MM.1S (cell line): ENCODE data around the gene CDHR5.

Experiments used
- DNase-seq: peaks from one replicate; pipeline ENCODE4 v3.0.0-alpha.2; 2015
- H2AFZ ChIP-seq: fragments of 300-600 bp; sonication (generic); 2 replicates; pipeline ENCODE4 v1.6.0; 2016; ENCODE audit warnings: antibody characterized with exemption, low read length
- H3F3A ChIP-seq: fragments of 300-600 bp; sonication (generic); 2 replicates; pipeline ENCODE4 v1.6.1; 2016; ENCODE audit warnings: mild to moderate bottlenecking, antibody characterized with exemption, low read length, moderate library complexity, mixed read lengths; ENCODE audit not compliant: insufficient read depth
- H3K27ac ChIP-seq: fragments of 300-600 bp; sonication (generic); 2 replicates; pipeline ENCODE4 v1.5.1; 2016; ENCODE audit warnings: mild to moderate bottlenecking, low read length
- H3K27me3 ChIP-seq: fragments of 300-600 bp; sonication (generic); replicated peaks from 2 replicates; pipeline ENCODE4 v1.6.0; 2016; ENCODE audit warnings: low read length; ENCODE audit not compliant: insufficient read depth
- H3K36me3 ChIP-seq: fragments of 300-600 bp; sonication (generic); replicated peaks from 2 replicates; pipeline ENCODE4 v1.6.1; 2016; ENCODE audit warnings: mild to moderate bottlenecking, low read length, mixed read lengths; ENCODE audit not compliant: insufficient read depth
- H3K4me1 ChIP-seq: fragments of 300-600 bp; sonication (generic); 2 replicates; pipeline ENCODE4 v1.6.1; 2016; ENCODE audit warnings: low read length, mixed read lengths
- H3K4me2 ChIP-seq: fragments of 300-600 bp; sonication (generic); 2 replicates; pipeline ENCODE4 v1.6.0; 2016; ENCODE audit warnings: low read depth, low read length
- H3K4me3 ChIP-seq: fragments of 300-600 bp; sonication (generic); 2 replicates; pipeline ENCODE4 v1.5.1; 2016; ENCODE audit warnings: low read length, mixed read lengths
- H3K79me2 ChIP-seq: fragments of 300-600 bp; sonication (generic); 2 replicates; pipeline ENCODE4 v1.6.1; 2016; ENCODE audit warnings: mixed run types, low read length, mixed read lengths
- H3K9ac ChIP-seq: fragments of 300-600 bp; sonication (generic); 2 replicates; pipeline ENCODE4 v1.6.1; 2016; ENCODE audit warnings: low read length, mixed read lengths
- H3K9me2 ChIP-seq: fragments of 300-600 bp; sonication (generic); replicated peaks from 2 replicates; pipeline ENCODE4 v1.6.1; 2016; ENCODE audit warnings: mild to moderate bottlenecking, low read length, mixed read lengths; ENCODE audit not compliant: insufficient read depth
- H3K9me3 ChIP-seq: fragments of 300-600 bp; sonication (generic); replicated peaks from 2 replicates; pipeline ENCODE4 v1.6.1; 2016; ENCODE audit warnings: mild to moderate bottlenecking, low read length, mixed read lengths; ENCODE audit not compliant: insufficient read depth
- H4K20me1 ChIP-seq: fragments of 300-600 bp; sonication (generic); 2 replicates; pipeline ENCODE4 v1.6.1; 2016; ENCODE audit warnings: mild to moderate bottlenecking, low read length, moderate library complexity, mixed read lengths; ENCODE audit not compliant: insufficient read depth
- EZH2 ChIP-seq: fragments of 300-600 bp; sonication (generic); optimal IDR thresholded peaks from 2 replicates; pipeline ENCODE3; 2017; ENCODE audit warnings: low read depth, mild to moderate bottlenecking, antibody characterized with exemption, low read length, mixed read lengths
- EZH2phosphoT487 ChIP-seq: fragments of 300-600 bp; sonication (generic); IDR thresholded peaks from 2 replicates; pipeline ENCODE4 v1.6.1; 2018; ENCODE audit warnings: antibody characterized with exemption, low read length
- TF ChIP-seq, protein P1 (sequence below): fragments of 300-600 bp; sonication (generic); IDR thresholded peaks from 2 replicates; pipeline ENCODE4 v1.5.1; 2016; ENCODE audit warnings: antibody characterized with exemption, low read length, mixed read lengths

The CDHR5 gene

GRCh38 chr11:576811-577610, 47.7 kb downstream of the CDHR5 start:
- DNase-seq: no peak
- H4K20me1 ChIP-seq: peaks cover 43% of the 10 kb centered on the region
- no peak for TF ChIP-seq EZH2
- TF ChIP-seq, protein P1, sequence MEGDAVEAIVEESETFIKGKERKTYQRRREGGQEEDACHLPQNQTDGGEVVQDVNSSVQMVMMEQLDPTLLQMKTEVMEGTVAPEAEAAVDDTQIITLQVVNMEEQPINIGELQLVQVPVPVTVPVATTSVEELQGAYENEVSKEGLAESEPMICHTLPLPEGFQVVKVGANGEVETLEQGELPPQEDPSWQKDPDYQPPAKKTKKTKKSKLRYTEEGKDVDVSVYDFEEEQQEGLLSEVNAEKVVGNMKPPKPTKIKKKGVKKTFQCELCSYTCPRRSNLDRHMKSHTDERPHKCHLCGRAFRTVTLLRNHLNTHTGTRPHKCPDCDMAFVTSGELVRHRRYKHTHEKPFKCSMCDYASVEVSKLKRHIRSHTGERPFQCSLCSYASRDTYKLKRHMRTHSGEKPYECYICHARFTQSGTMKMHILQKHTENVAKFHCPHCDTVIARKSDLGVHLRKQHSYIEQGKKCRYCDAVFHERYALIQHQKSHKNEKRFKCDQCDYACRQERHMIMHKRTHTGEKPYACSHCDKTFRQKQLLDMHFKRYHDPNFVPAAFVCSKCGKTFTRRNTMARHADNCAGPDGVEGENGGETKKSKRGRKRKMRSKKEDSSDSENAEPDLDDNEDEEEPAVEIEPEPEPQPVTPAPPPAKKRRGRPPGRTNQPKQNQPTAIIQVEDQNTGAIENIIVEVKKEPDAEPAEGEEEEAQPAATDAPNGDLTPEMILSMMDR: no peak
- TF ChIP-seq EZH2phosphoT487: no peak

DNA sequence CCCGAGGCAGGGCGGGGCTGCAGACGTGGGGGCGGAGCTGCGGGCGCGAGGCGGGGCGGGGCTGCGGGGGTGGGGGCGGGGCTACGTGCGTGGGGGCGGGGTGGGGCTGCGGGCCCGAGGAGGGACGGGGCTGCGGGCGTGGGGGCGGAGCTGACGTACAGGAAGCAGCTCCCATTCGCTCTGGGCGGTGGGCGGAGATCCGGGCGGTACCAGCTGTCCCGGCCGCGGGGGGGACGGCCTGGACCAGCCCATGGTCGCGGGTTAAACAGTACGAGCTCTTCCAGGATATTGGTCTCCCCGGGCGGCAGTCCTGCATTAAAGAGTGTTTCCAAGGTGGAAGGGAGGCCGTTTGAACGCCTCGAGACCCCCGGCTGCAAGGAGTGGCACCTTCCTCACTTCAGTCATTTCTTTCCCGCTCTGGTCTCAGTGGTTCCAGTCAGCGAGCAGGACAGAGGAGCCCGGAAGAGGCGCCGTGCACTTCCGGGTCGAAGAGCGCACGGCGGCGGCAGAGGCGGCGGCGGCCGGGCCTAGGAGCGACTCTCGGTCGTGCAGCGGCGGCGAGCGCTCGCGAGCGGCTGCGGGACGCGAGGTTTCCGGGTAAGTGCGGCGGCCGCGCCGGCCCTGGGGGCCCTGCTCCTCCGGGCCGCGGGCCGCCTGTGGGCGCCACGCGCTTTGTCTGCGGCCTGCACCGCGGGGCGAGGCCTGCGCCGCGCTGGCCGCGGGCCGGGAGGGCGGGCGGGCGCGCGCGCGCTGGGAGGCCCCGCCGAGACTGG, 48.6 kb downstream of the CDHR5 start, which contains the start of gene PHRF1:
Gene PHRF1, plus strand, starts transcription at position 475 of the 773 bp plus-strand sequence. CDS start 5,043 bp downstream, outside the sequence.
- TF ChIP-seq, protein P1: no peak
- TF ChIP-seq EZH2phosphoT487 (no peak), EZH2 (no peak)
- Histone ChIP-seq H3K4me1 (peaks cover 16% of the 10 kb centered on the region), H4K20me1 (peaks cover 38% of the 10 kb centered on the region), H2AFZ (peak within 1 kb of the TSS; percentile 97), H3K9ac (peak within 1 kb of the TSS; percentile 100), H3K4me2 (peak within 1 kb of the TSS; percentile 100), H3K79me2 (peaks cover 46% of the 10 kb centered on the region), H3K36me3 (no peaks in the 10 kb centered on the region), H3K4me3 (peak within 1 kb of the TSS; percentile 92), H3K27ac (peak within 1 kb of the TSS; percentile 91), H3K9me3 (no peaks in the 10 kb centered on the region), H3K9me2 (no peaks in the 10 kb centered on the region), H3K27me3 (0 out of 2 replicates have a peak, but pooled peaks cover 8% of the 10 kb centered on the region), H3F3A (no peaks in the 10 kb centered on the region)
- DNase-seq: peak; percentile 94

More at GRCh38 chr11:576811-577610, 47.7 kb downstream of the CDHR5 start:
- Histone ChIP-seq H3K27ac (peak overlapping the region; percentile 40; the same call in 1 of the 2 replicates), H2AFZ (no peak overlapping the region), H3K4me2 (peak overlapping the region; percentile 70), H3K4me1 (peaks cover 16% of the 10 kb centered on the region), H3K9me2 (no peaks in the 10 kb centered on the region), H3K9ac (peak overlapping the region; percentile 84), H3K36me3 (no peaks in the 10 kb centered on the region), H3K4me3 (peak overlapping the region; percentile 92), H3K9me3 (no peaks in the 10 kb centered on the region), H3F3A (no peaks in the 10 kb centered on the region), H3K79me2 (peaks cover 54% of the 10 kb centered on the region), H3K27me3 (0 out of 2 replicates have a peak, but pooled peaks cover 8% of the 10 kb centered on the region)

- Histone ChIP-seq H3K27me3 (0 out of 2 replicates have a peak, but pooled peaks cover 8% of the 10 kb centered on the region), H3K27ac (no peak overlapping the region), H3K79me2 (peaks cover 38% of the 10 kb centered on the region), H3K4me1 (peaks cover 16% of the 10 kb centered on the region), H3K4me3 (peak overlapping the region; percentile 78), H3F3A (no peaks in the 10 kb centered on the region), H3K9me2 (no peaks in the 10 kb centered on the region), H3K36me3 (no peaks in the 10 kb centered on the region), H4K20me1 (peaks cover 34% of the 10 kb centered on the region), H3K9ac (peak overlapping the region; percentile 55; the same call in 1 of the 2 replicates), H3K9me3 (no peaks in the 10 kb centered on the region), H3K4me2 (peak overlapping the region; percentile 100), H2AFZ (peak overlapping the region; percentile 97)
- TF ChIP-seq EZH2phosphoT487 (no peak), EZH2 (no peak)
- TF ChIP-seq, protein P1: no peak
- DNase-seq: no peak
Measured at GRCh38 chr11:575313-575995, 49.3 kb downstream of the CDHR5 start.
